HG02973 (cell line): Measurements from ENCODE around the gene ENTPD6.

ENCODE experiments used
- ATAC-seq: cut with Tn5 transposase; IDR thresholded peaks from one replicate; pipeline ENCODE4 v1.9.1; 2021; ENCODE audit warnings: moderate library complexity; ENCODE audit not compliant: unreplicated experiment

The ENTPD6 gene

GRCh38 chr20:25274891-25275812 lies 79.6 kb downstream of the ENTPD6 start:
- ATAC-seq: no peak

- ATAC-seq: no peak
These were observed 80.5 kb downstream of the ENTPD6 start for GRCh38 chr20:25275813-25276532.
